H1 (cell line): ENCODE results near the gene ANAPC5. TPM values are rescaled to one million over a fixed set of nuclear protein-coding genes. Genes with fewer than 3 reads are reported as not detected.

ENCODE experiments used
- CTCF ChIA-PET: fragments of 300-600 bp; sonication (Branson Sonifier 250); formaldehyde crosslinking; loops from one replicate; lab custom pipeline; 2021; ENCODE audit not compliant: partially characterized antibody; lab: Charles Lee
- POLR2A ChIA-PET: fragments of 300-600 bp; sonication (Branson Sonifier 250); formaldehyde crosslinking; loops from one replicate; lab custom pipeline; 2021; ENCODE audit warnings: inconsistent platforms; ENCODE audit not compliant: partially characterized antibody; lab: Charles Lee
- DNase-seq, 2 experiments: peaks; one replicate each; pipeline versions ENCODE4 v3.0.0 to v3.0.0-alpha.2; 2010 to 2022; ENCODE audit warnings: low spot score in 2 of 2, low read depth in 1 of 2, mixed read lengths in 1 of 2
- FAIRE-seq: peaks from 2 replicates; lab custom pipeline; 2011; peaks lifted over from hg19 to GRCh38; lab: Jason Lieb, UNC
- H2AFZ ChIP-seq: 2 replicates; pipeline ENCODE4 v1.8.1; 2012; ENCODE audit warnings: low read length, inconsistent platforms
- H2AK5ac ChIP-seq: 2 replicates; pipeline ENCODE4 v1.6.1; 2013; ENCODE audit warnings: low read depth, low read length
- H2BK120ac ChIP-seq: replicated peaks from 2 replicates; pipeline ENCODE3; 2013; ENCODE audit warnings: low read depth, low read length, inconsistent platforms
- H2BK12ac ChIP-seq: 2 replicates; pipeline ENCODE4 v1.6.1; 2013; ENCODE audit warnings: low read depth, low read length
- H2BK15ac ChIP-seq: 2 replicates; pipeline ENCODE4 v1.6.1; 2013; ENCODE audit warnings: low read length
- H2BK20ac ChIP-seq: 2 replicates; pipeline ENCODE4 v1.6.1; 2013; ENCODE audit warnings: low read length
- H2BK5ac ChIP-seq: 2 replicates; pipeline ENCODE4 v1.6.1; 2013; ENCODE audit warnings: low read depth, low read length
- H3K14ac ChIP-seq: 2 replicates; pipeline ENCODE4 v1.6.1; 2013; ENCODE audit warnings: inconsistent platforms; ENCODE audit not compliant: insufficient read length
- H3K18ac ChIP-seq: 2 replicates; pipeline ENCODE4 v1.6.1; 2013; ENCODE audit warnings: low read length; ENCODE audit errors: extremely low read depth
- H3K23ac ChIP-seq: 2 replicates; pipeline ENCODE4 v1.6.1; 2013; ENCODE audit warnings: inconsistent platforms; ENCODE audit not compliant: insufficient read length
- H3K23me2 ChIP-seq: 2 replicates; pipeline ENCODE4 v1.6.1; 2013; ENCODE audit warnings: low read depth, low read length
- H3K27ac ChIP-seq: 2 replicates; pipeline ENCODE4 v1.6.1; 2011; ENCODE audit warnings: low read depth, low read length, inconsistent platforms
- H3K27me3 ChIP-seq, 4 experiments: replicated peaks in 1 of 4; 1 replicate in 1 of 4; 2 replicates in 3 of 4; pipeline versions ENCODE4 v1.6.1 to v1.8.1; 2011 to 2013; ENCODE audit warnings: low read length in 3 of 4, mild to moderate bottlenecking in 3 of 4, inconsistent platforms in 2 of 4, mixed read lengths in 2 of 4, moderate library complexity in 1 of 4; ENCODE audit not compliant: control insufficient read depth in 3 of 4, insufficient read depth in 3 of 4; ENCODE audit errors: extremely low read depth in 1 of 4
- H3K36me3 ChIP-seq, 4 experiments: 2 replicates each; pipeline versions ENCODE4 v1.6.1 to v1.8.1; 2011 to 2013; ENCODE audit warnings: mild to moderate bottlenecking in 4 of 4, low read length in 3 of 4, moderate library complexity in 2 of 4, control low read depth in 1 of 4, inconsistent platforms in 1 of 4; ENCODE audit not compliant: insufficient read depth in 4 of 4, control insufficient read depth in 2 of 4
- H3K4ac ChIP-seq: replicated peaks from 2 replicates; pipeline ENCODE3; 2013; ENCODE audit warnings: low read length, low read depth, mixed read lengths, inconsistent platforms; ENCODE audit not compliant: insufficient read length
- H3K4me1 ChIP-seq, 4 experiments: replicated peaks in 1 of 4; 1 replicate in 1 of 4; 2 replicates in 3 of 4; pipeline versions ENCODE4 v1.6.1 to v1.8.1; 2011 to 2013; ENCODE audit warnings: low read length in 3 of 4, inconsistent platforms in 2 of 4, mixed read lengths in 1 of 4; ENCODE audit not compliant: insufficient read depth in 4 of 4, control insufficient read depth in 3 of 4
- H3K4me2 ChIP-seq, 2 experiments: 2 replicates each; pipeline versions ENCODE4 v1.6.1 to v1.8.1; 2011 to 2013; ENCODE audit warnings: low read depth in 2 of 2, low read length in 2 of 2, control low read depth in 1 of 2, inconsistent platforms in 1 of 2, mild to moderate bottlenecking in 1 of 2; ENCODE audit not compliant: insufficient read depth in 1 of 2
- H3K4me3 ChIP-seq, 4 experiments: fragments of 200-600, 300-600 bp in 1 of 4; sonication (generic), shearing (Covaris generic), sonication (Bioruptor Twin) in 1 of 4; 2 replicates each; pipeline versions ENCODE4 v1.5.1 to v1.8.1; 2011 to 2016; ENCODE audit warnings: low read length in 4 of 4, low read depth in 3 of 4, control low read depth in 2 of 4, inconsistent platforms in 2 of 4, mild to moderate bottlenecking in 2 of 4, mixed read lengths in 1 of 4, moderate library complexity in 1 of 4; ENCODE audit not compliant: insufficient read depth in 2 of 4; ENCODE audit errors: extremely low read depth in 1 of 4
- H3K56ac ChIP-seq: replicated peaks from 2 replicates; pipeline ENCODE3; 2013; ENCODE audit warnings: low read depth, mild to moderate bottlenecking, mixed read lengths, low read length, inconsistent platforms; ENCODE audit not compliant: insufficient read length
- H3K79me1 ChIP-seq: 2 replicates; pipeline ENCODE4 v1.6.1; 2013; ENCODE audit warnings: low read depth, low read length, control low read depth
- H3K79me2 ChIP-seq, 2 experiments: 2 replicates each; pipeline versions ENCODE4 v1.6.1 to v1.8.1; 2012 to 2013; ENCODE audit warnings: low read length in 2 of 2, mild to moderate bottlenecking in 2 of 2, inconsistent platforms in 1 of 2; ENCODE audit not compliant: insufficient read depth in 2 of 2, control insufficient read depth in 1 of 2
- H3K9ac ChIP-seq, 4 experiments: replicated peaks in 1 of 4; 1 replicate in 1 of 4; 2 replicates in 3 of 4; pipeline versions ENCODE4 v1.6.1 to v1.8.1; 2011 to 2013; ENCODE audit warnings: low read depth in 3 of 4, low read length in 3 of 4, control low read depth in 2 of 4, mild to moderate bottlenecking in 2 of 4, moderate library complexity in 2 of 4, inconsistent platforms in 1 of 4; ENCODE audit errors: extremely low read depth in 1 of 4
- H3K9me3 ChIP-seq, 2 experiments: 2 replicates each; pipeline versions ENCODE4 v1.6.1 to v1.8.1; 2012 to 2013; ENCODE audit warnings: mild to moderate bottlenecking in 2 of 2, moderate library complexity in 2 of 2, control low read depth in 1 of 2, inconsistent platforms in 1 of 2, low read depth in 1 of 2, low read length in 1 of 2, mixed read lengths in 1 of 2; ENCODE audit not compliant: insufficient read depth in 2 of 2
- H4K20me1 ChIP-seq, 2 experiments: replicated peaks in 1 of 2; 2 replicates each; pipeline versions ENCODE3 to v1.8.1; 2011 to 2013; ENCODE audit warnings: inconsistent platforms in 2 of 2, low read length in 2 of 2, mild to moderate bottlenecking in 1 of 2; ENCODE audit not compliant: insufficient read depth in 2 of 2, control insufficient read depth in 1 of 2
- H4K5ac ChIP-seq: 2 replicates; pipeline ENCODE4 v1.6.1; 2013; ENCODE audit warnings: low read length, low read depth, mixed read lengths, inconsistent platforms; ENCODE audit not compliant: insufficient read length
- H4K8ac ChIP-seq: 2 replicates; pipeline ENCODE4 v1.8.0; 2013; ENCODE audit warnings: mild to moderate bottlenecking, moderate library complexity, low read length, inconsistent platforms; ENCODE audit not compliant: insufficient read depth; ENCODE audit errors: extremely low read depth
- H4K91ac ChIP-seq: replicated peaks from 2 replicates; pipeline ENCODE3; 2013; ENCODE audit warnings: low read length, mixed read lengths, inconsistent platforms; ENCODE audit not compliant: insufficient read length
- BACH1 ChIP-seq: IDR thresholded peaks from 2 replicates; pipeline ENCODE4 v1.6.1; 2012; ENCODE audit warnings: low read length, improper control_type of control experiment
- BCL11A ChIP-seq, 2 experiments: IDR thresholded peaks; one replicate each; pipeline ENCODE4 v1.6.1; 2011; ENCODE audit warnings: low read depth in 2 of 2, low read length in 2 of 2, mild to moderate bottlenecking in 2 of 2
- CTBP2 ChIP-seq: IDR thresholded peaks from 2 replicates; pipeline ENCODE4 v1.7.0; 2011; ENCODE audit warnings: borderline replicate concordance, mild to moderate bottlenecking, moderate library complexity, mixed read lengths, low read length; ENCODE audit not compliant: insufficient read depth, insufficient read length
- KDM5A ChIP-seq: fragments of 200-600 bp; IDR thresholded peaks from 2 replicates; pipeline ENCODE4 v1.7.1; 2012; ENCODE audit warnings: mild to moderate bottlenecking, low read length, inconsistent platforms, mixed read lengths
- ZNF274 ChIP-seq: IDR thresholded peaks from 2 replicates; pipeline ENCODE4 v1.7.0; 2012; ENCODE audit warnings: low read length, borderline replicate concordance; ENCODE audit errors: extremely low read depth
- WGBS, 2 experiments: shearing (Covaris generic) in 1 of 2; methylation state at CpG; one replicate each; pipeline versions ENCODE4 v1.1.6 to v1.1.7; 2013 to 2015; ENCODE audit warnings: low lambda C conversion rate in 2 of 2, mixed read lengths in 2 of 2, inconsistent platforms in 1 of 2, low coverage in 1 of 2, missing lambda C conversion rate in 1 of 2; ENCODE audit not compliant: insufficient replicate concordance in 2 of 2, insufficient coverage in 1 of 2, insufficient read length in 1 of 2; ENCODE audit errors: extremely low coverage in 1 of 2, missing lambda C conversion rate in 1 of 2; 5-methylcytosine and 5-hydroxymethylcytosine counted together
- polyA plus RNA-seq, 7 experiments: library from polyadenylated mRNA; depleted of rRNA in 3 of 7; stranded (reverse) in 5 of 7; unstranded in 2 of 7; fragments of >200 nt in 5 of 7; fragments of 200-250 nt in 2 of 7; gene quantifications; 1 replicate in 5 of 7; 2 replicates in 1 of 7; 4 replicates in 1 of 7; pipeline versions ENCODE4 v1.2.1 to v1.2.3, GENCODE V29; 2011 to 2013; ENCODE audit warnings: missing spikeins in 2 of 7, mixed read lengths in 2 of 7
- total RNA-seq: library from RNA; stranded (reverse); fragmentation: NEBNext Ultra II Directional; extraction: Animal tissue kit (Norgen Biotek cat#: 25700); gene quantifications from 2 replicates; pipeline ENCODE4 v1.2.1, GENCODE V29; 2021
- TF ChIP-seq, protein P1 (sequence below): IDR thresholded peaks from 2 replicates; pipeline ENCODE4 v1.6.1; 2012; ENCODE audit warnings: inconsistent platforms

Gene ANAPC5
- total and polyA plus RNA-seq, 2 of the 8 experiments (the other 6 are each of a cell fraction or from before 2014, with no cell fraction given), result 103 to 127 TPM

DNA sequence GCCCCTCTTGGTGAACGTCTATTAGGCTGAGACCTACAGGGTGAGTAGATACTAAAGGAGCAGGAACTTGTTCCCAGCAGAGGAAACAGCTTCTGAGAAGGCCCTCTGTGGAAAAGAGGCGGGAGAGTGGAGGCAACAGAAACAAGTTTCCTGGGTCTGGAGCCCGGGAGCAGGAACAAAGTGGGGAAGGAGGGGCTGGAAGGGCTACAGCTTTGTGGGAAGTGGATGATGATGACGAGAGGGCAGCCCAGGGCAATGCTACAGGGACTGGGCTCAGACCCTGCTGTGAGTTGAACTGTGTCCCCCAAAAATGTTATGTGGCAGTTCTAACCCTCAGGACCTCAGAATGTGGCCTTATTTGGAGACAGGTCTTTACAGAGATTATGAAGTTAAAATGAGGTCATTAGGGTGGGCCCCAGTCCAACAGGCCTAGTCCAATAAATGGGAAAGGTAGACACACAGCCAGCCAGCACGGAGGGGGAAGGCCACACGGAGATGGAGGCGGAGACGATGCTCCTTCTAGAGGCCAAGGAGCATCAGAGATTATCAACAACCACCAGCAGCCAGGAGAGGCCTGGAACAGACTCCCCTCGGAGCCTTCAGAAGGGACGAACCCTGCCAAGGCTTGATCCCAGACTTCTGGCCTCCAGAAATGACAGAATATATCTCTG is 70.0 kb downstream of the ANAPC5 start:
- ChIA-PET CTCF (no interaction called here), POLR2A (no interaction called here)
- Histone ChIP-seq H2BK20ac (no peak overlapping the region), H2BK12ac (no peak overlapping the region), H3K56ac (no peak overlapping the region), H3K4me3 (no peak overlapping the region), H3K23me2 (no peaks in the 10 kb centered on the region), H3K23ac (no peak overlapping the region), H4K5ac (no peak overlapping the region), H3K27me3 (no peaks in the 10 kb centered on the region), H4K20me1 (peaks cover 0 to 3% of the 10 kb centered on the region in 2 experiments), H3K18ac (no peak overlapping the region), H3K14ac (no peak overlapping the region), H3K27ac (no peak overlapping the region), H3K4ac (no peak overlapping the region), H3K9ac (no peak overlapping the region), H3K79me2 (no peaks in the 10 kb centered on the region; a peak in 1 of 4 replicates), H3K4me2 (no peak overlapping the region), H3K9me3 (no peaks in the 10 kb centered on the region), H2BK5ac (0 out of 2 replicates have a peak overlapping the region, but pooled peaks have one; percentile 52), H3K36me3 (no peaks in the 10 kb centered on the region; a peak in 1 of 8 replicates), H3K79me1 (peaks cover 3% of the 10 kb centered on the region; the same call in 1 of the 2 replicates), H2AK5ac (no peak overlapping the region), H2AFZ (no peak overlapping the region), H2BK120ac (no peak overlapping the region), H4K8ac (no peak overlapping the region), H3K4me1 (peaks cover 0 to 8% (median 2%) of the 10 kb centered on the region in 4 experiments; a peak in 4 of 7 replicates), H4K91ac (no peak overlapping the region), H2BK15ac (peak overlapping the region; percentile 61; the same call in 1 of the 2 replicates)
- FAIRE-seq (no peak), DNase-seq (no peak)
- WGBS, 2 experiments, result 87% methylated on average over 10 of the region's 10 CpGs; no CpG with 5 or more reads in 1 of the 2 experiments
- TF ChIP-seq KDM5A (no peak), CTBP2 (no peak), ZNF274 (no peak), BACH1 (no peak), BCL11A (IDR thresholded peaks at IDR 0.05; ENCODE audit: low read depth in 2 of 2, low read length in 2 of 2) (no peak)
- TF ChIP-seq, protein P1, sequence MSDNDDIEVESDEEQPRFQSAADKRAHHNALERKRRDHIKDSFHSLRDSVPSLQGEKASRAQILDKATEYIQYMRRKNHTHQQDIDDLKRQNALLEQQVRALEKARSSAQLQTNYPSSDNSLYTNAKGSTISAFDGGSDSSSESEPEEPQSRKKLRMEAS, result no peak
